ENCODE results near the gene CST5. TPM values are rescaled to one million over a fixed set of nuclear protein-coding genes. Genes with fewer than 3 reads are reported as not detected.
A peak's percentile ranks its signal among the peaks of the same experiment; 100 is the strongest.

CST5 gene
- total and polyA plus RNA-seq, 11 donors, result not detected

- Histone ChIP-seq H3K36me3 (no peaks in the 10 kb centered on the region), H3K27me3 (peaks cover 0 to 12% (median 0%) of the 10 kb centered on the region in 9 donors), H3K4me3 (no peak overlapping the region), H3K4me1 (peaks cover 0 to 14% (median 0%) of the 10 kb centered on the region in 12 donors), H3K9me3 (no peaks in the 10 kb centered on the region), H3K27ac (no peak overlapping the region)
- DNase-seq (no peak), ATAC-seq (no peak)
- WGBS, 4 donors, result 73 to 86% (median 79%) methylated on average over 4 to 6 of the region's 6 CpGs
- intact Hi-C loops (cut with DNase I), result loop anchor here in 1 of 10 donors (5.0 kb wide), 1 partner anchor 51 kb away; no protein-coding TSS in a partner anchor
- no peak for TF ChIP-seq CTCF (IDR thresholded peaks at IDR 0.05)
- TF ChIP-seq POLR2A (IDR thresholded peaks at IDR 0.05), result no peak
These were observed 43.8 kb upstream of the CST5 start for GRCh38 chr20:23923311-23923710.

GRCh38 chr20:23920408-23921325 lies 41.1 kb upstream of the CST5 start:
- intact Hi-C loops (cut with DNase I), result loop anchor here in 1 of 10 donors (5.0 kb wide), 1 partner anchor 48 kb away; no protein-coding TSS in a partner anchor

GRCh38 chr20:23918896-23919295 lies 39.3 kb upstream of the CST5 start:
- Histone ChIP-seq H3K27me3 (peaks cover 0 to under 1% (median 0%) of the 10 kb centered on the region in 9 donors), H3K36me3 (no peaks in the 10 kb centered on the region), H3K4me1 (peaks cover 0 to 14% (median 0%) of the 10 kb centered on the region in 12 donors), H3K27ac (no peak overlapping the region), H3K9me3 (no peaks in the 10 kb centered on the region), H3K4me3 (no peak overlapping the region)
- no peak for DNase-seq
- no peak for ATAC-seq
- WGBS, 4 donors, result 68 to 76% (median 72%) methylated on average over 3 to 4 of the region's 4 CpGs
- intact Hi-C loops (cut with DNase I), result no loop called here
- no peak for TF ChIP-seq POLR2A (IDR thresholded peaks at IDR 0.05)

More at GRCh38 chr20:23920408-23921325, 41.1 kb upstream of the CST5 start:
- peak in 3 of 4 donors; percentile 11 to 59 (median 52) for ATAC-seq
- no peak for TF ChIP-seq CTCF (IDR thresholded peaks at IDR 0.05)
- peaks cover 0 to 12% (median 0%) of the 10 kb centered on the region in 9 donors for H3K27me3 ChIP-seq
- no peak overlapping the region for H3K4me3 ChIP-seq
- WGBS, 4 donors, result 34 to 41% (median 38%) methylated on average over 5 of the region's 5 CpGs
- H3K36me3 ChIP-seq, result no peaks in the 10 kb centered on the region
- H3K27ac ChIP-seq, result no peak overlapping the region
- H3K4me1 ChIP-seq, result peaks cover 0 to 14% (median 0%) of the 10 kb centered on the region in 12 donors
- no peaks in the 10 kb centered on the region for H3K9me3 ChIP-seq
- no peak for DNase-seq

- no peak overlapping the region for H3K27ac ChIP-seq
- 55 to 70% (median 62%) methylated on average over 9 to 11 of the region's 11 CpGs for WGBS, 4 donors
- intact Hi-C loops (cut with DNase I), result no loop called here
These were observed 38.7 kb upstream of the CST5 start for GRCh38 chr20:23918101-23918862.

More at GRCh38 chr20:23918101-23918862, 38.7 kb upstream of the CST5 start:
- TF ChIP-seq POLR2A (IDR thresholded peaks at IDR 0.05) (no peak), CTCF (IDR thresholded peaks at IDR 0.05) (no peak)
- H3K4me1 ChIP-seq, result peaks cover 0 to 14% (median 0%) of the 10 kb centered on the region in 12 donors
- no peak for ATAC-seq
- H3K27me3 ChIP-seq, result no peaks in the 10 kb centered on the region
- no peak for DNase-seq
- no peaks in the 10 kb centered on the region for H3K36me3 ChIP-seq
- H3K4me3 ChIP-seq, result no peak overlapping the region
- no peaks in the 10 kb centered on the region for H3K9me3 ChIP-seq

All from heart left ventricle (tissue), 16 donors.